Measurements from ENCODE around the gene PFDN1.

PFDN1 gene

GRCh38 chr5:140232731-140233130, 70.2 kb downstream of the PFDN1 start:
- H3K27me3 ChIP-seq (ENCODE audit: control insufficient read depth, insufficient read depth, low read length), result no peaks in the 10 kb centered on the region
- no peaks in the 10 kb centered on the region for H3K4me1 ChIP-seq (ENCODE audit: control insufficient read depth, low read depth, low read length)
- no peaks in the 10 kb centered on the region for H3K36me3 ChIP-seq (ENCODE audit: control insufficient read depth, low read depth, low read length)
- H3K4me3 ChIP-seq (ENCODE audit: low read length), result no peak overlapping the region
- no peaks in the 10 kb centered on the region for H3K9me3 ChIP-seq (ENCODE audit: control insufficient read depth, low read depth, low read length)
- no peak overlapping the region for H3K9ac ChIP-seq (ENCODE audit: low read length)
- H3K27ac ChIP-seq (ENCODE audit: low read length), result no peak overlapping the region

GRCh38 chr5:140230373-140230772, 72.5 kb downstream of the PFDN1 start:
- Histone ChIP-seq H3K27me3 (ENCODE audit: control insufficient read depth, insufficient read depth, low read length) (no peaks in the 10 kb centered on the region), H3K9ac (ENCODE audit: low read length) (no peak overlapping the region), H3K27ac (ENCODE audit: low read length) (no peak overlapping the region), H3K36me3 (ENCODE audit: control insufficient read depth, low read depth, low read length) (no peaks in the 10 kb centered on the region), H3K9me3 (ENCODE audit: control insufficient read depth, low read depth, low read length) (no peaks in the 10 kb centered on the region), H3K4me1 (ENCODE audit: control insufficient read depth, low read depth, low read length) (no peaks in the 10 kb centered on the region), H3K4me3 (ENCODE audit: low read length) (no peak overlapping the region)

GRCh38 chr5:140228364-140228837, 74.5 kb downstream of the PFDN1 start:
- Histone ChIP-seq H3K4me3 (ENCODE audit: low read length) (no peak overlapping the region), H3K27ac (ENCODE audit: low read length) (no peak overlapping the region), H3K9ac (ENCODE audit: low read length) (no peak overlapping the region), H3K4me1 (ENCODE audit: control insufficient read depth, low read depth, low read length) (no peaks in the 10 kb centered on the region), H3K9me3 (ENCODE audit: control insufficient read depth, low read depth, low read length) (no peaks in the 10 kb centered on the region), H3K36me3 (ENCODE audit: control insufficient read depth, low read depth, low read length) (no peaks in the 10 kb centered on the region), H3K27me3 (ENCODE audit: control insufficient read depth, insufficient read depth, low read length) (no peaks in the 10 kb centered on the region)

- H3K27ac ChIP-seq (ENCODE audit: low read length), result no peak overlapping the region
- H3K36me3 ChIP-seq (ENCODE audit: control insufficient read depth, low read depth, low read length), result no peaks in the 10 kb centered on the region
- H3K4me3 ChIP-seq (ENCODE audit: low read length), result no peak overlapping the region
- H3K27me3 ChIP-seq (ENCODE audit: control insufficient read depth, insufficient read depth, low read length), result no peaks in the 10 kb centered on the region
- H3K9ac ChIP-seq (ENCODE audit: low read length), result no peak overlapping the region
- no peaks in the 10 kb centered on the region for H3K4me1 ChIP-seq (ENCODE audit: control insufficient read depth, low read depth, low read length)
- H3K9me3 ChIP-seq (ENCODE audit: control insufficient read depth, low read depth, low read length), result no peaks in the 10 kb centered on the region
Observed at GRCh38 chr5:140227046-140227445, 75.9 kb downstream of the PFDN1 start.

- Histone ChIP-seq H3K27ac (ENCODE audit: low read length) (no peak overlapping the region), H3K36me3 (ENCODE audit: control insufficient read depth, low read depth, low read length) (no peaks in the 10 kb centered on the region), H3K9ac (ENCODE audit: low read length) (no peak overlapping the region), H3K27me3 (ENCODE audit: control insufficient read depth, insufficient read depth, low read length) (no peaks in the 10 kb centered on the region), H3K4me1 (ENCODE audit: control insufficient read depth, low read depth, low read length) (no peaks in the 10 kb centered on the region), H3K4me3 (ENCODE audit: low read length) (no peak overlapping the region), H3K9me3 (ENCODE audit: control insufficient read depth, low read depth, low read length) (no peaks in the 10 kb centered on the region)
Observed at GRCh38 chr5:140225396-140225795, 77.5 kb downstream of the PFDN1 start.

DNA sequence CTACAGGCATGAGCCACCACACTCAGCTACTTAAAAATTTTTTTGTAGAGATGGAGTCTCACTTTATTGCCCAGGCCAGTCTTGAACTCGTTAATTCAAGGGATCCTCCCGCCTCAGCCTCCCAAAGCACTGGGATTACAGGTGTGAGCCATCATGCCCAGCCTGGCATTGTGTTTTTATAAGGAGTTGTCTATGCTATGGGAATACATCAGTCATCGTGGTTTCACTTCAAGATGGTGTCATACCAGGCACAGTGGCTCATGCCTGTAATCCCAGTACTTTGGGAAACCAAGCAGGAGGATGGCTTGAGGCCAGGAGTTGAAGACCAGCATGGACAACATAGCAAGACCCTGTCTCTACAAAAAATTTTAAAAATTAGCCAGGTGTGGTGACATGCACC, 78.2 kb downstream of the PFDN1 start:
- no peaks in the 10 kb centered on the region for H3K27me3 ChIP-seq (ENCODE audit: control insufficient read depth, insufficient read depth, low read length)
- no peak overlapping the region for H3K4me3 ChIP-seq (ENCODE audit: low read length)
- no peaks in the 10 kb centered on the region for H3K36me3 ChIP-seq (ENCODE audit: control insufficient read depth, low read depth, low read length)
- H3K4me1 ChIP-seq (ENCODE audit: control insufficient read depth, low read depth, low read length), result no peaks in the 10 kb centered on the region
- no peaks in the 10 kb centered on the region for H3K9me3 ChIP-seq (ENCODE audit: control insufficient read depth, low read depth, low read length)
- H3K9ac ChIP-seq (ENCODE audit: low read length), result no peak overlapping the region
- no peak overlapping the region for H3K27ac ChIP-seq (ENCODE audit: low read length)

- Histone ChIP-seq H3K4me1 (ENCODE audit: control insufficient read depth, low read depth, low read length) (no peaks in the 10 kb centered on the region), H3K27me3 (ENCODE audit: control insufficient read depth, insufficient read depth, low read length) (no peaks in the 10 kb centered on the region), H3K36me3 (ENCODE audit: control insufficient read depth, low read depth, low read length) (no peaks in the 10 kb centered on the region), H3K4me3 (ENCODE audit: low read length) (no peak overlapping the region), H3K27ac (ENCODE audit: low read length) (no peak overlapping the region), H3K9ac (ENCODE audit: low read length) (no peak overlapping the region), H3K9me3 (ENCODE audit: control insufficient read depth, low read depth, low read length) (no peaks in the 10 kb centered on the region)
Observed at GRCh38 chr5:140223567-140223966, 79.3 kb downstream of the PFDN1 start.

DNA sequence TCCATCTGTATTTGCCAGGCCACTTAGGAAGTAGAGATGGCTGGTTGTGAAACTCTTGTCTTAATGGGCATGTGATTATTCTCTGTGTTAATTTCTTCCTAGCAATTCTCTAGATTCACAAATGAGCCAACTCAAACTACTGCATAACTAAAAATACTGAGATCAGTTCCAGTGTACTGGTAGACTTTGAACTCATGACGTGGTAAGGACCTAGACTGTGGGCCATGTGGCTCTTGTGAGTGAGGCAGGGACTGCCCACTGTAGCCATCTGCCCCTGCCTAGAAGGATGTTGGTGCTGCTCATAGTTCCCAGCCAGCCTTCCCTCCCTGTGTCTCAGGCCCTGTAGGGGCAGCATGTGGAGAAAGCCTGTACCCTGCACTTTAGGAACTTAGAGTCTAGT, 80.5 kb downstream of the PFDN1 start:
- H3K9ac ChIP-seq (ENCODE audit: low read length), result no peak overlapping the region
- no peaks in the 10 kb centered on the region for H3K4me1 ChIP-seq (ENCODE audit: control insufficient read depth, low read depth, low read length)
- H3K27ac ChIP-seq (ENCODE audit: low read length), result no peak overlapping the region

DNA sequence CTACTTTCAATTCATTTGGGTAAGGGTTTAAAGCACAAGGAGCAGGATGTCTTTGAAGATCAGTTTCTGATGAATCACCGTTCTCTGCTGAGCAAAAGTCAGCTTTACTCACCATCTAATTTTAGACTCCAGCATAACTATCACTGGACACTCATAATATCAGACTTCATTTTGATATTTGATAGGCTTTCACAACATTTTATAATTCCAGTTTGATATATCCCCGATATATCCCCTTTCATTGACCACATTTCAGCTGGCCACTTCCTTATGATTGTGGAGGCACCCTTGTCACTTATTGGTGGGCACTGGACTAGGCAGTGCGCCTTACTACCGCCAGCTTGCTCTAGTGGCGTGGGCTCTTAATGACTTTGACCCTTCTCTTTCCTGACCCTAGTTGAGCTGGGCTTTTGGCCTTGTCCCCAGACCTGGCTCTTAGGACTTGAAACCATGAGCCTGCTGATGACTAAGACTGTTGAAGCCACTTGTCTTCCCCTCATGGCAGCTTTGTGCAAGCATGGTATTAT, 81.1 kb downstream of the PFDN1 start:
- Histone ChIP-seq H3K9me3 (ENCODE audit: control insufficient read depth, low read depth, low read length) (no peaks in the 10 kb centered on the region), H3K27me3 (ENCODE audit: control insufficient read depth, insufficient read depth, low read length) (no peaks in the 10 kb centered on the region), H3K4me1 (ENCODE audit: control insufficient read depth, low read depth, low read length) (no peaks in the 10 kb centered on the region), H3K9ac (ENCODE audit: low read length) (no peak overlapping the region), H3K27ac (ENCODE audit: low read length) (no peak overlapping the region), H3K4me3 (ENCODE audit: low read length) (no peak overlapping the region), H3K36me3 (ENCODE audit: control insufficient read depth, low read depth, low read length) (no peaks in the 10 kb centered on the region)

More for the DNA sequence above, 80.5 kb downstream of the PFDN1 start:
- Histone ChIP-seq H3K9me3 (ENCODE audit: control insufficient read depth, low read depth, low read length) (no peaks in the 10 kb centered on the region), H3K27me3 (ENCODE audit: control insufficient read depth, insufficient read depth, low read length) (no peaks in the 10 kb centered on the region), H3K36me3 (ENCODE audit: control insufficient read depth, low read depth, low read length) (no peaks in the 10 kb centered on the region), H3K4me3 (ENCODE audit: low read length) (no peak overlapping the region)

DNA sequence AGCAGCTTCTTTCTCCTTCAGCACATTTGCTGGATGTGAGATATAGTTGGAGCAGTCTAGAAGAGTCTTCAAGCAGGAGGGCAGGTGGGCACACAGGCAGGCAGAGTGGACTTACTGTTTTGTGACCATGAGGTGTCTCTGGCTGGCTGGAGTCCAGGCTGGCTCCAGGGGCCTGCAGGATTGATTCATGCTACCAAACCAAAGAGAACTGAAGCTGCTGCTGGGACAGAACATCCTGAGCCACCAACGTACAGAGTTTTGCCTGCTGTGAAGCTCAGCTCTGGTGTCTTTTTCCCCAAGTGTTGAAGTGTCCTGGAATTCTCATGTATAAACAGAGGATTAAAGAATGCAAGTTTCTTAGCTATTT, 82.2 kb downstream of the PFDN1 start:
- no peaks in the 10 kb centered on the region for H3K36me3 ChIP-seq (ENCODE audit: control insufficient read depth, low read depth, low read length)
- no peak overlapping the region for H3K4me3 ChIP-seq (ENCODE audit: low read length)
- no peak overlapping the region for H3K9ac ChIP-seq (ENCODE audit: low read length)
- no peak overlapping the region for H3K27ac ChIP-seq (ENCODE audit: low read length)
- H3K4me1 ChIP-seq (ENCODE audit: control insufficient read depth, low read depth, low read length), result no peaks in the 10 kb centered on the region
- H3K9me3 ChIP-seq (ENCODE audit: control insufficient read depth, low read depth, low read length), result no peaks in the 10 kb centered on the region
- H3K27me3 ChIP-seq (ENCODE audit: control insufficient read depth, insufficient read depth, low read length), result no peaks in the 10 kb centered on the region

DNA sequence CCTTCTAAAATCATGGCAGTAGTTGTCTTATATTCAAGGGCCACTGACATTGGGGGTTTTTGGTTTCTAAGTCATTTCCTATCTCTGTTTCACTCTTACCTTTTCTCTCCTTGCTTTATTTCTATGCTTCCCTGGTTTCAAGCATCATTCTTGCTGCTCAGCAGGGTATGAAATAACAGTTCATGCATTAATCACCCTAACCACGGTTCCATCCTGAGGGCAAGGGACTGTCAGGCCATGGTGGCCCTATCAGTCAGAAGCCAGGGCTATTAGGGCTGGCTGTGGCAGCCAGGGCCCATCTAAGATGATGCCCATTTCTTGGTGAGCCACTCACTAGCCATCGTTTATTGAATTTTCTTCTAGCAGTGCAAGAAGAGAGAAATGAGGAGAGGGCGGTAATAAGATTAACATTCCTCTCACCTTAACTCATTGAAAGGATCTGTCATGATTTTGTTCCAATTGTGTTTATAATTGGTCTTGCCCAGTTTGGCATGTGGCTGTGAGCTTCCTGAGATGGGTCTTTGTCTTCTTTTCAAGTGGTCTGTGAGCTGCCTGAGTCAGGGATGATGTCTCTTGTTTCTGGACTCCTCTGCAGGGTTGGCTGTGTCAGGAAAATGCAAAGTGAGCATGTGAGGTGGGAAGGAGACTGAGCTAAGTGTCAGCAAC, 82.7 kb downstream of the PFDN1 start:
- Histone ChIP-seq H3K4me1 (ENCODE audit: control insufficient read depth, low read depth, low read length) (no peaks in the 10 kb centered on the region), H3K36me3 (ENCODE audit: control insufficient read depth, low read depth, low read length) (no peaks in the 10 kb centered on the region), H3K27me3 (ENCODE audit: control insufficient read depth, insufficient read depth, low read length) (no peaks in the 10 kb centered on the region), H3K9ac (ENCODE audit: low read length) (no peak overlapping the region), H3K4me3 (ENCODE audit: low read length) (no peak overlapping the region), H3K9me3 (ENCODE audit: control insufficient read depth, low read depth, low read length) (no peaks in the 10 kb centered on the region), H3K27ac (ENCODE audit: low read length) (no peak overlapping the region)

All from iPS-18a (cell line).